Smooth muscle cell (in vitro differentiated cells): ENCODE results near the gene ZSWIM7. TPM values are rescaled to one million over a fixed set of nuclear protein-coding genes. Genes with fewer than 3 reads are reported as not detected.

Experiments
- DNase-seq: peaks from one replicate; lab custom pipeline; 2025; ENCODE audit not compliant: unreplicated experiment; lab: John Stamatoyannopoulos, UW
- H2AFZ ChIP-seq: fragments of 200-600 bp; sonication (generic); 2 replicates; pipeline ENCODE4 v1.6.0; 2016; ENCODE audit warnings: antibody characterized with exemption, low read depth, mild to moderate bottlenecking
- H3F3A ChIP-seq: fragments of 200-600 bp; sonication (generic); 2 replicates; pipeline ENCODE4 v1.6.0; 2017; ENCODE audit warnings: antibody characterized with exemption, low read depth
- H3K27ac ChIP-seq: fragments of 200-600 bp; sonication (generic); 2 replicates; pipeline ENCODE4 v1.5.1; 2016; ENCODE audit warnings: low read depth, mild to moderate bottlenecking
- H3K27me3 ChIP-seq: fragments of 200-600 bp; sonication (generic); 2 replicates; pipeline ENCODE4 v1.6.1; 2016; ENCODE audit warnings: low read depth, mild to moderate bottlenecking
- H3K36me3 ChIP-seq: fragments of 200-600 bp; sonication (generic); 2 replicates; pipeline ENCODE4 v1.5.1; 2016; ENCODE audit warnings: low read depth
- H3K4me1 ChIP-seq: fragments of 200-600 bp; sonication (generic); 2 replicates; pipeline ENCODE4 v1.5.1; 2016; ENCODE audit warnings: low read depth
- H3K4me2 ChIP-seq: fragments of 200-600 bp; sonication (generic); 2 replicates; pipeline ENCODE4 v1.6.0; 2016; ENCODE audit warnings: mild to moderate bottlenecking
- H3K4me3 ChIP-seq: fragments of 200-600 bp; sonication (generic); 2 replicates; pipeline ENCODE4 v1.5.1; 2016; ENCODE audit warnings: mild to moderate bottlenecking
- H3K79me2 ChIP-seq: fragments of 200-600 bp; sonication (generic); 2 replicates; pipeline ENCODE4 v1.6.0; 2016; ENCODE audit warnings: low read depth, mild to moderate bottlenecking
- H3K9ac ChIP-seq: fragments of 200-600 bp; sonication (generic); 2 replicates; pipeline ENCODE4 v1.6.0; 2016; ENCODE audit warnings: low read depth
- H3K9me3 ChIP-seq: fragments of 200-600 bp; sonication (generic); replicated peaks from 2 replicates; pipeline ENCODE4 v1.5.1; 2016; ENCODE audit warnings: low read depth
- H4K20me1 ChIP-seq: fragments of 200-600 bp; sonication (generic); 2 replicates; pipeline ENCODE4 v1.6.0; 2016; ENCODE audit warnings: low read depth
- CTCF ChIP-seq: fragments of 200-600 bp; sonication (generic); IDR thresholded peaks from 2 replicates; pipeline ENCODE4 v1.5.1; 2017; ENCODE audit warnings: borderline replicate concordance, mild to moderate bottlenecking, antibody characterized with exemption; ENCODE audit not compliant: insufficient read depth, poor library complexity, severe bottlenecking
- WGBS: methylation state at CpG from one replicate; pipeline ENCODE4 v1.1.7; 2016; ENCODE audit warnings: low lambda C conversion rate; 5-methylcytosine and 5-hydroxymethylcytosine counted together
- polyA plus RNA-seq: library from polyadenylated mRNA; unstranded; fragments of >200 nt; fragmentation: Nextera tagmentation; extraction: Ambion mirVana; gene quantifications from 2 replicates; pipeline ENCODE4 v1.2.1, GENCODE V29; 2016
- total RNA-seq: library from RNA; depleted of rRNA; stranded (reverse); fragments of >200 nt; gene quantifications from 2 replicates; pipeline ENCODE4 v1.2.3, GENCODE V29; 2014

ZSWIM7 gene
- total and polyA plus RNA-seq, 2 experiments from 2014 or later = 11.7 to 23.6 TPM

DNA sequence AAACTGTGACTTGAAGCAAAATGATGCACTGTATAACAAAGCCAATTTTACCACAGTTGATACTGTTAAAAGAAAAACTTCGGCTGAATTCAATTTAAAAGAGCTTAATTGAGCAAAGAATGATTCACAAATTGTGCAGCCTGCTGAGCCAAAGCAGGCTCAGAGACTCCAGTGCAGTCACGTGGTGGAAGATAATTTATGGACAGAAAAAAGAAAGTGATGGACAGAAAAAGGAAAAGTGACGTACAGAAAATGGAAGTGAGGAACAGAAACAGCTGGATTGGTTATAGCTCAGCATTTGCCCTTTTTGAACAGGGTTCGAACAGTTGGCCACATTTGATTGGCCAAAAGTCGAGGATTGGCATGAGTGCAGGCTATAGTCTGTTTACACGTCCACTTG lies 25.7 kb downstream of the ZSWIM7 start:
- WGBS = 86% methylated on average over 6 of the region's 6 CpGs
- no peak for DNase-seq
- H3K36me3 ChIP-seq = no peaks in the 10 kb centered on the region
- no peak overlapping the region for H3K4me3 ChIP-seq
- H3K79me2 ChIP-seq = no peaks in the 10 kb centered on the region
- H3K27ac ChIP-seq = no peak overlapping the region
- H3K4me2 ChIP-seq = no peak overlapping the region
- no peak overlapping the region for H2AFZ ChIP-seq
- H3K9me3 ChIP-seq = no peaks in the 10 kb centered on the region
- TF ChIP-seq CTCF = no peak
- no peaks in the 10 kb centered on the region for H3K27me3 ChIP-seq
- H4K20me1 ChIP-seq = peaks cover 19% of the 10 kb centered on the region
- no peaks in the 10 kb centered on the region for H3K4me1 ChIP-seq
- H3K9ac ChIP-seq = no peak overlapping the region
- peaks cover 5% of the 10 kb centered on the region for H3F3A ChIP-seq

GRCh38 chr17:15973016-15973415 lies 26.5 kb downstream of the ZSWIM7 start:
- no peak for DNase-seq
- H3K27ac ChIP-seq = no peak overlapping the region
- no peak for TF ChIP-seq CTCF
- no peaks in the 10 kb centered on the region for H3K79me2 ChIP-seq
- H3K9ac ChIP-seq = no peak overlapping the region
- H3K36me3 ChIP-seq = no peaks in the 10 kb centered on the region
- H3F3A ChIP-seq = peaks cover 5% of the 10 kb centered on the region
- no peaks in the 10 kb centered on the region for H3K27me3 ChIP-seq
- no peak overlapping the region for H3K4me3 ChIP-seq
- no peak overlapping the region for H2AFZ ChIP-seq
- no peaks in the 10 kb centered on the region for H3K4me1 ChIP-seq
- H3K9me3 ChIP-seq = no peaks in the 10 kb centered on the region
- H3K4me2 ChIP-seq = no peak overlapping the region
- H4K20me1 ChIP-seq = peaks cover 19% of the 10 kb centered on the region

- H3K9ac ChIP-seq = no peak overlapping the region
- H3K4me3 ChIP-seq = no peak overlapping the region
- no peak for TF ChIP-seq CTCF
- no peaks in the 10 kb centered on the region for H3K4me1 ChIP-seq
- peaks cover 3% of the 10 kb centered on the region for H3K79me2 ChIP-seq
- peaks cover 22% of the 10 kb centered on the region for H4K20me1 ChIP-seq
- no peaks in the 10 kb centered on the region for H3K27me3 ChIP-seq
- H3K4me2 ChIP-seq = no peak overlapping the region
- 72% methylated on average over 4 of the region's 4 CpGs for WGBS
- DNase-seq = no peak
- H3K36me3 ChIP-seq = no peaks in the 10 kb centered on the region
- no peaks in the 10 kb centered on the region for H3K9me3 ChIP-seq
- peaks cover 5% of the 10 kb centered on the region for H3F3A ChIP-seq
- H3K27ac ChIP-seq = no peak overlapping the region
- H2AFZ ChIP-seq = no peak overlapping the region
Measured at GRCh38 chr17:15972497-15972951, 27.0 kb downstream of the ZSWIM7 start.

GRCh38 chr17:15971882-15972281 lies 27.6 kb downstream of the ZSWIM7 start:
- Histone ChIP-seq H3K79me2 (peaks cover 3% of the 10 kb centered on the region), H3F3A (peaks cover 5% of the 10 kb centered on the region), H3K4me2 (no peak overlapping the region), H4K20me1 (peaks cover 22% of the 10 kb centered on the region), H3K9me3 (no peaks in the 10 kb centered on the region), H3K4me1 (peaks cover under 1% of the 10 kb centered on the region), H3K4me3 (no peak overlapping the region), H3K9ac (no peak overlapping the region), H2AFZ (no peak overlapping the region), H3K36me3 (no peaks in the 10 kb centered on the region), H3K27me3 (no peaks in the 10 kb centered on the region), H3K27ac (no peak overlapping the region)
- DNase-seq = no peak
- 94% methylated on average over 5 of the region's 5 CpGs for WGBS
- TF ChIP-seq CTCF = no peak
